Tibial artery (tissue), 4 donors: ENCODE measurements around the gene EFCAB12.

Source experiments
- DNase-seq, 2 donors: peaks; one replicate each; pipeline ENCODE4 v3.0.0-alpha.2; 2019
- H3K27ac ChIP-seq, 2 donors: fragments of 200-600 bp; sonication (generic) in 1 of 2; 1 replicate in 1 of 2; 2 replicates in 1 of 2; pipeline ENCODE4 v1.5.1; 2018 to 2019; ENCODE audit warnings: mild to moderate bottlenecking in 1 of 2
- H3K27me3 ChIP-seq, 2 donors: fragments of 200-600 bp; sonication (generic) in 1 of 2; one replicate each; pipeline versions ENCODE4 v1.5.1 to v1.6.0; 2016 to 2019
- H3K36me3 ChIP-seq, 3 donors: fragments of 200-600 bp; sonication (generic) in 2 of 3; one replicate each; pipeline ENCODE4 v1.5.1; 2016 to 2019; ENCODE audit warnings: mild to moderate bottlenecking in 2 of 3
- H3K4me1 ChIP-seq, 4 donors: fragments of 200-600 bp; sonication (generic) in 2 of 4; 1 replicate in 3 of 4; 2 replicates in 1 of 4; pipeline ENCODE4 v1.5.1; 2016 to 2019
- H3K4me3 ChIP-seq, 2 donors: fragments of 200-600 bp; sonication (generic) in 1 of 2; 1 replicate in 1 of 2; 2 replicates in 1 of 2; pipeline ENCODE4 v1.5.1; 2018 to 2019; ENCODE audit warnings: mild to moderate bottlenecking in 2 of 2
- H3K9me3 ChIP-seq, 3 donors: fragments of 200-600 bp; sonication (generic) in 1 of 3; one replicate each; pipeline ENCODE4 v1.5.1; 2016 to 2019
- intact Hi-C: fragments of 100-400 bp; cut with DNase I; formaldehyde crosslinking; loops from one replicate; pipeline ENCODE4 v1.15.0; 2023; ENCODE audit warnings: low total_unique reads
- TF ChIP-seq, protein P1 (sequence below), 2 experiments: fragments of 200-600 bp in 1 of 2; fragments of 450-650 bp in 1 of 2; IDR thresholded peaks; one replicate each; pipeline ENCODE4 v1.5.1; 2017 to 2019; ENCODE audit warnings: antibody characterized with exemption in 2 of 2, mild to moderate bottlenecking in 1 of 2, moderate library complexity in 1 of 2

The EFCAB12 gene

GRCh38 chr3:129356756-129357425, 71.5 kb downstream of the EFCAB12 start:
- Histone ChIP-seq H3K4me1 (no peaks in the 10 kb centered on the region), H3K27ac (no peak overlapping the region), H3K36me3 (no peaks in the 10 kb centered on the region), H3K27me3 (peaks cover 0 to 26% of the 10 kb centered on the region in 2 donors), H3K4me3 (no peak overlapping the region), H3K9me3 (no peaks in the 10 kb centered on the region)
- intact Hi-C loops = no loop called here
- no peak for DNase-seq
- TF ChIP-seq, protein P1, sequence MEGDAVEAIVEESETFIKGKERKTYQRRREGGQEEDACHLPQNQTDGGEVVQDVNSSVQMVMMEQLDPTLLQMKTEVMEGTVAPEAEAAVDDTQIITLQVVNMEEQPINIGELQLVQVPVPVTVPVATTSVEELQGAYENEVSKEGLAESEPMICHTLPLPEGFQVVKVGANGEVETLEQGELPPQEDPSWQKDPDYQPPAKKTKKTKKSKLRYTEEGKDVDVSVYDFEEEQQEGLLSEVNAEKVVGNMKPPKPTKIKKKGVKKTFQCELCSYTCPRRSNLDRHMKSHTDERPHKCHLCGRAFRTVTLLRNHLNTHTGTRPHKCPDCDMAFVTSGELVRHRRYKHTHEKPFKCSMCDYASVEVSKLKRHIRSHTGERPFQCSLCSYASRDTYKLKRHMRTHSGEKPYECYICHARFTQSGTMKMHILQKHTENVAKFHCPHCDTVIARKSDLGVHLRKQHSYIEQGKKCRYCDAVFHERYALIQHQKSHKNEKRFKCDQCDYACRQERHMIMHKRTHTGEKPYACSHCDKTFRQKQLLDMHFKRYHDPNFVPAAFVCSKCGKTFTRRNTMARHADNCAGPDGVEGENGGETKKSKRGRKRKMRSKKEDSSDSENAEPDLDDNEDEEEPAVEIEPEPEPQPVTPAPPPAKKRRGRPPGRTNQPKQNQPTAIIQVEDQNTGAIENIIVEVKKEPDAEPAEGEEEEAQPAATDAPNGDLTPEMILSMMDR (IDR thresholded peaks at IDR 0.05) = no peak

DNA sequence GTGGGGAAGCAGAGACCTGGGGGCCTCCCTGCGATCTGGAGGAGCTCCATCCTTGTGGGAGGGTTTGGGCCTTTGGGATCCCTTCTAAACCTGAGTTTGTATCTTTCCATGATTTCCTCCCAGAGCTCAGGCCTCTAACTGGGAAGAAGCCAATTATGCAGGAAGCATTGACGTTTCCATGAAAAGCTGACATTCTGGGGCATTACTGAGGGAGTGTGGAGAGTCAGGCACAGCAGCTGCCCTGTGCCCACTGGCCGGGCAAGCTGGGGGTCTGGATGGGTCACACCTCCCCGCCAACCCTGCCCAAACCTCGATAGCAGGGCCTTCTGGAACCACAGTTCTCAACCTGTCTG, 74.9 kb downstream of the EFCAB12 start:
- no peak overlapping the region for H3K4me3 ChIP-seq
- H3K36me3 ChIP-seq = no peaks in the 10 kb centered on the region
- H3K27me3 ChIP-seq = peaks cover 0 to 15% of the 10 kb centered on the region in 2 donors
- TF ChIP-seq, protein P1 (IDR thresholded peaks at IDR 0.05) = no peak
- H3K27ac ChIP-seq = no peak overlapping the region
- H3K4me1 ChIP-seq = no peaks in the 10 kb centered on the region
- intact Hi-C loops = no loop called here
- H3K9me3 ChIP-seq = no peaks in the 10 kb centered on the region
- no peak for DNase-seq

GRCh38 chr3:129352650-129353588, 75.5 kb downstream of the EFCAB12 start:
- no peaks in the 10 kb centered on the region for H3K36me3 ChIP-seq
- DNase-seq = no peak
- H3K27me3 ChIP-seq = peaks cover 0 to 11% of the 10 kb centered on the region in 2 donors
- no peaks in the 10 kb centered on the region for H3K9me3 ChIP-seq
- intact Hi-C loops = no loop called here
- TF ChIP-seq, protein P1 (IDR thresholded peaks at IDR 0.05) = no peak
- no peak overlapping the region for H3K27ac ChIP-seq
- H3K4me1 ChIP-seq = no peaks in the 10 kb centered on the region
- H3K4me3 ChIP-seq = no peak overlapping the region

DNA sequence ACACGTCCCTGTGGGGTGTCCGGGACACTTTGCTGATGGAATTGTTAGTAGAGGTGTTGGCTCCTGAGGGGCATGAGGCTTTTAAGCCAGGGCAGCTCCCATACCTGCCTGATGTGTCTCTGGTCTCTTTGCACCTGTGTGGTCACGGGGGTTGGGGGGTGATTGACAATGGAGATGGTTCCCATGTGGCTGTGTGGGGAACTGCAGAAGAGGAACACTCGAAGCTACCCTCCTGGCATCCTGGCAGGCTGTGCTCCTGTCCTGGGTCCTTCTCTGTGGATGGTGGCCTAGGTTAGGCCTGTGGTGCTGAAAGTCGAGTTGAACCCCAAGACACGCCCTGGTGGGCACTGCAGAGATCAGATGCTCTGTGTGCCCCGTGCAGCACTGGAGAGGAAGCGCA, 76.4 kb downstream of the EFCAB12 start:
- Histone ChIP-seq H3K27me3 (peaks cover 0 to 11% of the 10 kb centered on the region in 2 donors), H3K4me1 (no peaks in the 10 kb centered on the region), H3K4me3 (no peak overlapping the region), H3K9me3 (no peaks in the 10 kb centered on the region), H3K27ac (no peak overlapping the region), H3K36me3 (no peaks in the 10 kb centered on the region)
- no peak for DNase-seq
- TF ChIP-seq, protein P1 (IDR thresholded peaks at IDR 0.05) = no peak
- intact Hi-C loops = no loop called here
